ENCODE results near the gene TYRO3. TPM values are rescaled to one million over a fixed set of nuclear protein-coding genes. Genes with fewer than 3 reads are reported as not detected.

Gene TYRO3
- total RNA-seq, 1 experiment from 2014 or later, result 118 TPM

DNA sequence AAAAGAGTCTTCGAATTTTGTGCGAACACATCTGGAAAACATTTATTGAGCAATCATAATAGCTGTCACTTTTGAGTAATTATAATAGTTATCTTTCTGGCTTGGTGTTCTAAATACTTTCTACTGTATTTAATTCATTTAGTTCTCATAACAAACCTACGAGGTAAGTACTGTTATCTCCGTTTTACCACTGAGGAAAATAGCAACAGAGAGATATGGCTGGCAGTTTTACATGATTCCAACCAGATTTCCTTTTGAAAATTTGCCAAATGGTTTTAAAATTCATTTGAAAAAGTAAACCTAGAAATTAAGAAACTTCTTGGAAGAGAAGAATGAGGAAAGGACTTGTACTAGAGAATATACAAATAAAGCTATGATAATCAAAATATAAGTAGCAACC, 63.9 kb downstream of the TYRO3 start:
- H3K9me3 Mint-ChIP-seq (ENCODE audit: unreplicated experiment), result no peaks in the 10 kb centered on the region
- DNase-seq, result no peak
- ChIA-PET POLR2A (interaction anchor here (2.4 kb wide), 1 partner anchor 38 kb away, joined by 15 read pairs; the partner anchor contains the start of gene MGA), CTCF (interaction anchor here (1.9 kb wide), 1 partner anchor 55 kb away, joined by 4 read pairs; no protein-coding TSS in a partner anchor)
- no peaks in the 10 kb centered on the region for H3K27me3 ChIP-seq (replicated peaks; ENCODE audit: control insufficient read depth, insufficient read depth, low read length)
- no peaks in the 10 kb centered on the region for H3K4me1 Mint-ChIP-seq (ENCODE audit: low read depth, unreplicated experiment)
- no peaks in the 10 kb centered on the region for H3K27me3 Mint-ChIP-seq (ENCODE audit: insufficient read depth, unreplicated experiment)
- no TSS peak for BruUV-seq (replicated peaks)
- no peak overlapping the region for H3K27ac Mint-ChIP-seq (ENCODE audit: unreplicated experiment)
- TF ChIP-seq, protein P1, sequence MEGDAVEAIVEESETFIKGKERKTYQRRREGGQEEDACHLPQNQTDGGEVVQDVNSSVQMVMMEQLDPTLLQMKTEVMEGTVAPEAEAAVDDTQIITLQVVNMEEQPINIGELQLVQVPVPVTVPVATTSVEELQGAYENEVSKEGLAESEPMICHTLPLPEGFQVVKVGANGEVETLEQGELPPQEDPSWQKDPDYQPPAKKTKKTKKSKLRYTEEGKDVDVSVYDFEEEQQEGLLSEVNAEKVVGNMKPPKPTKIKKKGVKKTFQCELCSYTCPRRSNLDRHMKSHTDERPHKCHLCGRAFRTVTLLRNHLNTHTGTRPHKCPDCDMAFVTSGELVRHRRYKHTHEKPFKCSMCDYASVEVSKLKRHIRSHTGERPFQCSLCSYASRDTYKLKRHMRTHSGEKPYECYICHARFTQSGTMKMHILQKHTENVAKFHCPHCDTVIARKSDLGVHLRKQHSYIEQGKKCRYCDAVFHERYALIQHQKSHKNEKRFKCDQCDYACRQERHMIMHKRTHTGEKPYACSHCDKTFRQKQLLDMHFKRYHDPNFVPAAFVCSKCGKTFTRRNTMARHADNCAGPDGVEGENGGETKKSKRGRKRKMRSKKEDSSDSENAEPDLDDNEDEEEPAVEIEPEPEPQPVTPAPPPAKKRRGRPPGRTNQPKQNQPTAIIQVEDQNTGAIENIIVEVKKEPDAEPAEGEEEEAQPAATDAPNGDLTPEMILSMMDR (IDR thresholded peaks at IDR 0.05; ENCODE audit: insufficient read depth in 1 of 2, low read depth in 1 of 2, low read length in 1 of 2, severe bottlenecking in 1 of 2, unreplicated experiment in 1 of 2), result no peak
- no peaks in the 10 kb centered on the region for H3K36me3 ChIP-seq (ENCODE audit: control insufficient read depth, insufficient read depth, low read length)
- H3K4me3 ChIP-seq (ENCODE audit: low read depth, low read length), result peak overlapping the region; percentile 76
- no peaks in the 10 kb centered on the region for H3K9me3 ChIP-seq
- intact Hi-C loops (cut with micrococcal nuclease; ENCODE audit: unreplicated experiment), result no loop called here
- H3K4me3 Mint-ChIP-seq (ENCODE audit: unreplicated experiment), result peak overlapping the region; percentile 97
- H3K36me3 Mint-ChIP-seq (ENCODE audit: insufficient read depth, unreplicated experiment), result peaks cover 25% of the 10 kb centered on the region
- peaks cover 9% of the 10 kb centered on the region; the same call in 1 of the 2 replicates for H3K4me1 ChIP-seq

DNA sequence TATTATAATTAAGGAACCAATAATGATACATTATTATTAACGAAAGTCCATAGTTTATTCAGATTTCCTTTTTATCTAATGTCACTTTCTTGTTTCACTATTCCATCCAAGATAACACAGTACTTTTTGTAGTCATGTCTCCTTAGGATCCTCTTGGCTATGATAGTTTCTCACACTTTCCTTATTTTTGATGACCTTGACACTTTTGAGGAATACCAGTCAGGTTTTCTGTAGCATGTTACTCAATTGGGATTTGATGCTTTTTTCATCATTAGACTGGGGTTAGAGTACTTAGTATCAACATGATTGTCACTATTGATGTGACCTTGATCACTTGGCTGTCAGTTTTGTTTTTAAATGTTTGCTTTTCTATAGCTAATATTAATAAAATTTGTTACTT, 68.2 kb downstream of the TYRO3 start:
- BruUV-seq (replicated peaks), result no TSS peak

DNA sequence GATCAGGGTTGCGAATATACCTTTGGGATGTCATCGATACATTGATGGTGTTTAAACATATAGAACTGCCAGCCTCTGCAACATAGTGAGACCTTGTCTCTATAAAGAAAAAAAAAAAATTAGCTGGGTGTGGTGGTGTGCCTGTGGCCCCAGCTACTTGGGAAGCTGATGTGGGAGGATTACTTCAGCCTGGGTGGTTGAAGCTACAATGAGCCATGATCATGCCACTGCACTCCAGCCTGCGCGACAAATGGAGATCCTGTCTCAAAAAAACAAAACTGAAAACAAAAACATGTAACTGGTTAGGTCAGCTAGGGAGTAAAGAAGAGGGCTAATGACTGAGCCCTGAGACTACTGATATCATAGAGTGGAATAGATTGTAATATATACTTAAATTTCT, 70.5 kb downstream of the TYRO3 start:
- Mint-ChIP-seq H3K4me1 (ENCODE audit: low read depth, unreplicated experiment) (peaks cover 26% of the 10 kb centered on the region), H3K27ac (ENCODE audit: unreplicated experiment) (no peak overlapping the region), H3K36me3 (ENCODE audit: insufficient read depth, unreplicated experiment) (peaks cover 8% of the 10 kb centered on the region), H3K27me3 (ENCODE audit: insufficient read depth, unreplicated experiment) (no peaks in the 10 kb centered on the region), H3K4me3 (ENCODE audit: unreplicated experiment) (no peak overlapping the region), H3K9me3 (ENCODE audit: unreplicated experiment) (no peaks in the 10 kb centered on the region)
- CTCF ChIA-PET, result interaction anchor here (0.5 to 1.6 kb wide), 3 partner anchors 26 to 190 kb away, joined by 3 to 5 read pairs (median 5); partner anchors contain the start of gene MGA
- no TSS peak for BruUV-seq (replicated peaks)
- no peaks in the 10 kb centered on the region for H3K36me3 ChIP-seq (ENCODE audit: control insufficient read depth, insufficient read depth, low read length)
- POLR2A ChIA-PET, result interaction anchor here (0.6 to 0.7 kb wide), 3 partner anchors 8 to 297 kb away, joined by 3 to 6 read pairs (median 4); partner anchors contain the start of gene OIP5
- H3K9me3 ChIP-seq, result no peaks in the 10 kb centered on the region
- no peak overlapping the region for H3K4me3 ChIP-seq (ENCODE audit: low read depth, low read length)
- no peak for DNase-seq
- intact Hi-C loops (cut with micrococcal nuclease; ENCODE audit: unreplicated experiment), result no loop called here
- no peaks in the 10 kb centered on the region for H3K27me3 ChIP-seq (replicated peaks; ENCODE audit: control insufficient read depth, insufficient read depth, low read length)
- peaks cover 34% of the 10 kb centered on the region for H3K4me1 ChIP-seq
- TF ChIP-seq, protein P1 (IDR thresholded peaks at IDR 0.05; ENCODE audit: insufficient read depth in 1 of 2, low read depth in 1 of 2, low read length in 1 of 2, severe bottlenecking in 1 of 2, unreplicated experiment in 1 of 2), result no peak

More for the DNA sequence above, 68.2 kb downstream of the TYRO3 start:
- Mint-ChIP-seq H3K27ac (ENCODE audit: unreplicated experiment) (no peak overlapping the region), H3K4me1 (ENCODE audit: low read depth, unreplicated experiment) (peaks cover 16% of the 10 kb centered on the region), H3K4me3 (ENCODE audit: unreplicated experiment) (no peak overlapping the region), H3K27me3 (ENCODE audit: insufficient read depth, unreplicated experiment) (no peaks in the 10 kb centered on the region), H3K36me3 (ENCODE audit: insufficient read depth, unreplicated experiment) (peaks cover 6% of the 10 kb centered on the region), H3K9me3 (ENCODE audit: unreplicated experiment) (no peaks in the 10 kb centered on the region)
- ChIA-PET POLR2A (no interaction called here), CTCF (no interaction called here)
- TF ChIP-seq, protein P1 (IDR thresholded peaks at IDR 0.05; ENCODE audit: insufficient read depth in 1 of 2, low read depth in 1 of 2, low read length in 1 of 2, severe bottlenecking in 1 of 2, unreplicated experiment in 1 of 2), result no peak
- Histone ChIP-seq H3K9me3 (no peaks in the 10 kb centered on the region), H3K4me1 (peaks cover 30% of the 10 kb centered on the region), H3K36me3 (ENCODE audit: control insufficient read depth, insufficient read depth, low read length) (no peaks in the 10 kb centered on the region), H3K27me3 (replicated peaks; ENCODE audit: control insufficient read depth, insufficient read depth, low read length) (no peaks in the 10 kb centered on the region), H3K4me3 (ENCODE audit: low read depth, low read length) (no peak overlapping the region)
- intact Hi-C loops (cut with micrococcal nuclease; ENCODE audit: unreplicated experiment), result no loop called here
- DNase-seq, result no peak
